ENCODE measurements around the gene UBD.

DNA sequence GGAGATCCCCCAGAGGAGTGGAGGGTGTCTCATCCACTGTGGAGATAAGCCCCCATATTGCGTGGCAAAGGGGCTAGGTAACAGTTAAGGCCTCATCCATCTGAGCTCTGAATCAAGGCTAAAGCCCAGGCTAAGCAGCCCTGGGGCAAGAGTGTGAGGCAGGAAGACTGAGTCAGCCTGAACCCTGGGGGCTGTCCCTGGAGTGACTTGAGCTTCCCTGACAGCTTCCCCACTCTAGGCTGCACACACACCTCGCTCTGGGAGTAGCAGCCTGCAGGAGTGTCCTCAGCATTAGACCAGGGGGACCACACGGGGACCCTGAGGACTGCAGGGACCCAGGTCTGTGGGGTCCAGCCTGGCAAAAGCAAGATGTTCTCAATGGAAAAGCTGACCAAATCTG is 27.9 kb downstream of the UBD start:
- TF ChIP-seq, protein P1, sequence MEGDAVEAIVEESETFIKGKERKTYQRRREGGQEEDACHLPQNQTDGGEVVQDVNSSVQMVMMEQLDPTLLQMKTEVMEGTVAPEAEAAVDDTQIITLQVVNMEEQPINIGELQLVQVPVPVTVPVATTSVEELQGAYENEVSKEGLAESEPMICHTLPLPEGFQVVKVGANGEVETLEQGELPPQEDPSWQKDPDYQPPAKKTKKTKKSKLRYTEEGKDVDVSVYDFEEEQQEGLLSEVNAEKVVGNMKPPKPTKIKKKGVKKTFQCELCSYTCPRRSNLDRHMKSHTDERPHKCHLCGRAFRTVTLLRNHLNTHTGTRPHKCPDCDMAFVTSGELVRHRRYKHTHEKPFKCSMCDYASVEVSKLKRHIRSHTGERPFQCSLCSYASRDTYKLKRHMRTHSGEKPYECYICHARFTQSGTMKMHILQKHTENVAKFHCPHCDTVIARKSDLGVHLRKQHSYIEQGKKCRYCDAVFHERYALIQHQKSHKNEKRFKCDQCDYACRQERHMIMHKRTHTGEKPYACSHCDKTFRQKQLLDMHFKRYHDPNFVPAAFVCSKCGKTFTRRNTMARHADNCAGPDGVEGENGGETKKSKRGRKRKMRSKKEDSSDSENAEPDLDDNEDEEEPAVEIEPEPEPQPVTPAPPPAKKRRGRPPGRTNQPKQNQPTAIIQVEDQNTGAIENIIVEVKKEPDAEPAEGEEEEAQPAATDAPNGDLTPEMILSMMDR (IDR thresholded peaks at IDR 0.05), result no peak
- TF ChIP-seq POLR2A (IDR thresholded peaks at IDR 0.05), result no peak

All from uterus (tissue), 2 donors.